NCI-H128 (cell line): ENCODE data around the gene CDHR5.

Experiments used
- DNase-seq: peaks from one replicate; lab custom pipeline; 2025; ENCODE audit not compliant: unreplicated experiment; lab: John Stamatoyannopoulos, UW

CDHR5 gene

GRCh38 chr11:623349-623869, 1.3 kb downstream of the CDHR5 start:
- DNase-seq: no peak

GRCh38 chr11:621838-622237, 2.9 kb downstream of the CDHR5 start:
- no peak for DNase-seq

- DNase-seq: no peak
These were observed 3.6 kb downstream of the CDHR5 start for GRCh38 chr11:620935-621814.

GRCh38 chr11:620201-620600, 4.6 kb downstream of the CDHR5 start:
- DNase-seq: no peak

- no peak for DNase-seq
These were observed 5.1 kb downstream of the CDHR5 start for GRCh38 chr11:619628-620050.

- DNase-seq: no peak
These were observed 5.7 kb downstream of the CDHR5 start for GRCh38 chr11:618856-619627.

GRCh38 chr11:617912-618682, 6.7 kb downstream of the CDHR5 start:
- no peak for DNase-seq

- DNase-seq: no peak
These were observed 7.4 kb downstream of the CDHR5 start for GRCh38 chr11:617199-617911.

GRCh38 chr11:616320-617198, 8.2 kb downstream of the CDHR5 start:
- DNase-seq: no peak

- peak; percentile 80 for DNase-seq
These were observed 9.0 kb downstream of the CDHR5 start, which contains the start of gene IRF7 for GRCh38 chr11:615504-616319. IRF7 (minus strand) TSS chr11:615950; CDS start chr11:615364, 586 bp downstream.

GRCh38 chr11:614623-615503, 9.9 kb downstream of the CDHR5 start:
- no peak for DNase-seq

GRCh38 chr11:614021-614622, 10.6 kb downstream of the CDHR5 start:
- no peak for DNase-seq

GRCh38 chr11:613369-613968, 11.3 kb downstream of the CDHR5 start:
- DNase-seq: no peak

- no peak for DNase-seq
These were observed 11.8 kb downstream of the CDHR5 start for GRCh38 chr11:612961-613300.

- no peak for DNase-seq
These were observed 12.4 kb downstream of the CDHR5 start for GRCh38 chr11:612201-612960.
